C4-2B (cell line): ENCODE results near the gene SEC61G.

Experiments
- ZFX ChIP-seq: fragments of 450-650 bp; IDR thresholded peaks from 2 replicates; pipeline ENCODE4 v1.6.1; 2017
- TF ChIP-seq, protein P1 (sequence below): fragments of 450-650 bp; conservative IDR thresholded peaks from 2 replicates; pipeline ENCODE4 v1.5.1; 2017; ENCODE audit warnings: mild to moderate bottlenecking

DNA sequence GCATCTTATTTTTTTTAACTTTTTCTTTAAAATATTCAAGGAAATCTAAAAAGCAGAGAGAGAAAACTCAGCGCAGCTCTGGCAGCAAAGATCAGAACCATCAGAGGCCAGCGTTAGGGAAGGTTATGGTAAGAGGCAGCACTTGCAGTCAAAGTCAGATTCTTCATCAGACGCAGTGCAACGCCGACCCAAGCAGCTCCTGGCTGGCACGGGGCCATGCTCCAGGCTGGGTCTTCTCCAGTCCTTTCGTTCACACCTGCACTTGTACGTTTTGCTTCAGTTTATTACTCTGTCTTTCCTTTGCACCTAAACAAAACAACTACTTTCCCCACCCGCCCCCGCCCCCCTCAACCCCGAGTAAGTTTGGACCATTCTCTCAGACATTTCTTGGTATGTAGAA lies 43.1 kb upstream of the SEC61G start:
- TF ChIP-seq, protein P1, sequence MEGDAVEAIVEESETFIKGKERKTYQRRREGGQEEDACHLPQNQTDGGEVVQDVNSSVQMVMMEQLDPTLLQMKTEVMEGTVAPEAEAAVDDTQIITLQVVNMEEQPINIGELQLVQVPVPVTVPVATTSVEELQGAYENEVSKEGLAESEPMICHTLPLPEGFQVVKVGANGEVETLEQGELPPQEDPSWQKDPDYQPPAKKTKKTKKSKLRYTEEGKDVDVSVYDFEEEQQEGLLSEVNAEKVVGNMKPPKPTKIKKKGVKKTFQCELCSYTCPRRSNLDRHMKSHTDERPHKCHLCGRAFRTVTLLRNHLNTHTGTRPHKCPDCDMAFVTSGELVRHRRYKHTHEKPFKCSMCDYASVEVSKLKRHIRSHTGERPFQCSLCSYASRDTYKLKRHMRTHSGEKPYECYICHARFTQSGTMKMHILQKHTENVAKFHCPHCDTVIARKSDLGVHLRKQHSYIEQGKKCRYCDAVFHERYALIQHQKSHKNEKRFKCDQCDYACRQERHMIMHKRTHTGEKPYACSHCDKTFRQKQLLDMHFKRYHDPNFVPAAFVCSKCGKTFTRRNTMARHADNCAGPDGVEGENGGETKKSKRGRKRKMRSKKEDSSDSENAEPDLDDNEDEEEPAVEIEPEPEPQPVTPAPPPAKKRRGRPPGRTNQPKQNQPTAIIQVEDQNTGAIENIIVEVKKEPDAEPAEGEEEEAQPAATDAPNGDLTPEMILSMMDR: no peak
- TF ChIP-seq ZFX: no peak
